ENCODE measurements around the gene C2orf68.

Gene C2orf68

GRCh38 chr2:85631316-85631715 is 19.4 kb upstream of the C2orf68 start:
- TF ChIP-seq, protein P1, sequence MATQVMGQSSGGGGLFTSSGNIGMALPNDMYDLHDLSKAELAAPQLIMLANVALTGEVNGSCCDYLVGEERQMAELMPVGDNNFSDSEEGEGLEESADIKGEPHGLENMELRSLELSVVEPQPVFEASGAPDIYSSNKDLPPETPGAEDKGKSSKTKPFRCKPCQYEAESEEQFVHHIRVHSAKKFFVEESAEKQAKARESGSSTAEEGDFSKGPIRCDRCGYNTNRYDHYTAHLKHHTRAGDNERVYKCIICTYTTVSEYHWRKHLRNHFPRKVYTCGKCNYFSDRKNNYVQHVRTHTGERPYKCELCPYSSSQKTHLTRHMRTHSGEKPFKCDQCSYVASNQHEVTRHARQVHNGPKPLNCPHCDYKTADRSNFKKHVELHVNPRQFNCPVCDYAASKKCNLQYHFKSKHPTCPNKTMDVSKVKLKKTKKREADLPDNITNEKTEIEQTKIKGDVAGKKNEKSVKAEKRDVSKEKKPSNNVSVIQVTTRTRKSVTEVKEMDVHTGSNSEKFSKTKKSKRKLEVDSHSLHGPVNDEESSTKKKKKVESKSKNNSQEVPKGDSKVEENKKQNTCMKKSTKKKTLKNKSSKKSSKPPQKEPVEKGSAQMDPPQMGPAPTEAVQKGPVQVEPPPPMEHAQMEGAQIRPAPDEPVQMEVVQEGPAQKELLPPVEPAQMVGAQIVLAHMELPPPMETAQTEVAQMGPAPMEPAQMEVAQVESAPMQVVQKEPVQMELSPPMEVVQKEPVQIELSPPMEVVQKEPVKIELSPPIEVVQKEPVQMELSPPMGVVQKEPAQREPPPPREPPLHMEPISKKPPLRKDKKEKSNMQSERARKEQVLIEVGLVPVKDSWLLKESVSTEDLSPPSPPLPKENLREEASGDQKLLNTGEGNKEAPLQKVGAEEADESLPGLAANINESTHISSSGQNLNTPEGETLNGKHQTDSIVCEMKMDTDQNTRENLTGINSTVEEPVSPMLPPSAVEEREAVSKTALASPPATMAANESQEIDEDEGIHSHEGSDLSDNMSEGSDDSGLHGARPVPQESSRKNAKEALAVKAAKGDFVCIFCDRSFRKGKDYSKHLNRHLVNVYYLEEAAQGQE (IDR thresholded peaks at IDR 0.05; ENCODE audit: low read depth): no peak
- TF ChIP-seq TAF1 (IDR thresholded peaks at IDR 0.05; ENCODE audit: low read depth) (no peak), TEAD4 (IDR thresholded peaks at IDR 0.05) (no peak)

GRCh38 chr2:85628658-85629057 is 16.8 kb upstream of the C2orf68 start:
- TF ChIP-seq, protein P2, sequence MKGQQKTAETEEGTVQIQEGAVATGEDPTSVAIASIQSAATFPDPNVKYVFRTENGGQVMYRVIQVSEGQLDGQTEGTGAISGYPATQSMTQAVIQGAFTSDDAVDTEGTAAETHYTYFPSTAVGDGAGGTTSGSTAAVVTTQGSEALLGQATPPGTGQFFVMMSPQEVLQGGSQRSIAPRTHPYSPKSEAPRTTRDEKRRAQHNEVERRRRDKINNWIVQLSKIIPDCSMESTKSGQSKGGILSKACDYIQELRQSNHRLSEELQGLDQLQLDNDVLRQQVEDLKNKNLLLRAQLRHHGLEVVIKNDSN (IDR thresholded peaks at IDR 0.05): no peak
- TF ChIP-seq NFIC (IDR thresholded peaks at IDR 0.05) (no peak), EGR1 (IDR thresholded peaks at IDR 0.05) (no peak), CREB1 (IDR thresholded peaks at IDR 0.05; ENCODE audit: low read depth) (no peak), TAF1 (IDR thresholded peaks at IDR 0.05; ENCODE audit: low read depth) (no peak), CEBPB (IDR thresholded peaks at IDR 0.05) (no peak), ZBTB7A (IDR thresholded peaks at IDR 0.05; ENCODE audit: low read depth) (no peak), TEAD4 (IDR thresholded peaks at IDR 0.05) (no peak), FOXM1 (IDR thresholded peaks at IDR 0.05; ENCODE audit: borderline replicate concordance, low read depth) (no peak), MAX (IDR thresholded peaks at IDR 0.05) (no peak), EP300 (IDR thresholded peaks at IDR 0.05; ENCODE audit: borderline replicate concordance) (no peak), RAD21 (IDR thresholded peaks at IDR 0.05; ENCODE audit: low read depth) (no peak), TCF12 (IDR thresholded peaks at IDR 0.05; ENCODE audit: low read depth) (no peak), YY1 (IDR thresholded peaks at IDR 0.05; ENCODE audit: low read depth) (no peak)
- TF ChIP-seq, protein P1 (IDR thresholded peaks at IDR 0.05; ENCODE audit: low read depth): no peak

GRCh38 chr2:85623991-85624390 is 12.1 kb upstream of the C2orf68 start:
- TF ChIP-seq, protein P1 (IDR thresholded peaks at IDR 0.05; ENCODE audit: low read depth): no peak
- TF ChIP-seq TCF12 (IDR thresholded peaks at IDR 0.05; ENCODE audit: low read depth): no peak
- TF ChIP-seq CREB1 (IDR thresholded peaks at IDR 0.05; ENCODE audit: low read depth): no peak
- TF ChIP-seq EP300 (IDR thresholded peaks at IDR 0.05; ENCODE audit: borderline replicate concordance): no peak
- TF ChIP-seq ZBTB7A (IDR thresholded peaks at IDR 0.05; ENCODE audit: low read depth): no peak
- TF ChIP-seq, protein P2 (IDR thresholded peaks at IDR 0.05): no peak
- no peak for TF ChIP-seq YY1 (IDR thresholded peaks at IDR 0.05; ENCODE audit: low read depth)

- TF ChIP-seq EGR1 (IDR thresholded peaks at IDR 0.05): no peak
- TF ChIP-seq ZBTB7A (IDR thresholded peaks at IDR 0.05; ENCODE audit: low read depth): no peak
- no peak for TF ChIP-seq TEAD4 (IDR thresholded peaks at IDR 0.05)
- no peak for TF ChIP-seq EP300 (IDR thresholded peaks at IDR 0.05; ENCODE audit: borderline replicate concordance)
- no peak for TF ChIP-seq NFIC (IDR thresholded peaks at IDR 0.05)
- TF ChIP-seq, protein P1 (IDR thresholded peaks at IDR 0.05; ENCODE audit: low read depth): no peak
- no peak for TF ChIP-seq CEBPB (IDR thresholded peaks at IDR 0.05)
- no peak for TF ChIP-seq MAX (IDR thresholded peaks at IDR 0.05)
- no peak for TF ChIP-seq RAD21 (IDR thresholded peaks at IDR 0.05; ENCODE audit: low read depth)
- TF ChIP-seq TAF1 (IDR thresholded peaks at IDR 0.05; ENCODE audit: low read depth): no peak
- TF ChIP-seq YY1 (IDR thresholded peaks at IDR 0.05; ENCODE audit: low read depth): no peak
- no peak for TF ChIP-seq FOXM1 (IDR thresholded peaks at IDR 0.05; ENCODE audit: borderline replicate concordance, low read depth)
- TF ChIP-seq, protein P2 (IDR thresholded peaks at IDR 0.05): no peak
- no peak for TF ChIP-seq TCF12 (IDR thresholded peaks at IDR 0.05; ENCODE audit: low read depth)
- TF ChIP-seq CREB1 (IDR thresholded peaks at IDR 0.05; ENCODE audit: low read depth): no peak
Measured at GRCh38 chr2:85621338-85621737, 9.5 kb upstream of the C2orf68 start.
